HG03280 (cell line): Measurements from ENCODE around the gene SLC9A7.

ENCODE experiments used
- ATAC-seq: cut with Tn5 transposase; IDR thresholded peaks from one replicate; pipeline ENCODE4 v1.9.1; 2021; ENCODE audit warnings: mild to moderate bottlenecking, moderate library complexity; ENCODE audit not compliant: unreplicated experiment

SLC9A7 gene

DNA sequence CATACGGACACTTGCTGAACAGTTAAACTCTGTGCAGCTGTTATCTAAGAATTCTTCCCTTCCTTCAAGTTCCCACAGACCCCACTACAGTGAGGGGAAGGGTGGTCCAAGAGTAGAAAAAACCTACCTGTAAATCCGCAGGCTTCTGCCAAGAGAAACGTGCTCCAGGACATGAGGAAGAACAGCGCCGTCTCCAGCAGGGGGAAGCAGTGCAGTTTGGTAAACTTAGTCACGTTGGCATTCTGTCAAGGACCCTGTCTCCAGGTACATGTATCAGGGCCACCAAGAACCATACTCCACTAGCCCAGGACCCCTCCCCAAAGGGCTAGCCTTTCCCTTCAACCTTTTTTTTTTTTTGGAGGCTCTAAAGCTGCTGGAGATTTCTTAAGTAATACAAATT, 105.4 kb downstream of the SLC9A7 start:
- ATAC-seq: no peak

DNA sequence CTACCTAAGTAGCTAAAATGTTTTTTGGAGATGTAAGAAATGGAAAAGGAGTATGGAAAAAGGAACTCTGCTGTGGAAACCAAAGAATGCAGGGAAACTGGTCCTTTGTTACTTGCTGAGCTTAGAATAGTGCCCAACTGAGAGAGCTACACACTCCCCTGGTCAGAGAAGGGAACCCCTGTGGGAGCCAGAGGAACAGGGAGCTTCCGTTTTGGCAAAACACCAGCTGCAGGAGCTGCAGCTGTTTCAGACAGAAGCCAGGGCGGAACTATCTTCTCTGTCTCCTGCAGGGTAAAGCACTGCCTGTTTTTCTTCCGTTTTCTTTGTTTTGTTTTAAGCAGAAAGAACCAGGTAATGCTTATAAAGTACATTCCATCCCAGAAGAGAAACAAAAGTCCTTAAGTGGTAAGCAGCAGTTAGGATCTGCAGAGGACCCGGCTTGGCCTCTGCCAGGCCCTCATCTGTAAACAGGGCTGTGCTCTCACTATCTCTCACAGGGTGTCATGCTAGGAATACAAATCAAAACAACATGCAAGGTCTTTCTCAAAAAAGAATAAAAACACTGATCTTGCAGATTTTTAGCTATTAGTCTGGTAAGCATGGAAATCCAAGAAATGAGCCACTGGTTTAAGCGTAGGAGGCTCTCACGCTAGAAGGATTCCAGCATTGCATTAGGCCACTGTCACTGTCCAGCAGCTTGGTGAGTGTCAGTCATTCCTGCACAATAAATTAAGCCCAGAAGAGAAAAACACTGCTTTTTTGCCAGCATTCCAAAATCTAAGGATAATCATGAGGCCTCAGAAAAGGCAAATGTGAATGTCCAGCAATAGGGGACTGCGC, 109.3 kb downstream of the SLC9A7 start:
- ATAC-seq: no peak

DNA sequence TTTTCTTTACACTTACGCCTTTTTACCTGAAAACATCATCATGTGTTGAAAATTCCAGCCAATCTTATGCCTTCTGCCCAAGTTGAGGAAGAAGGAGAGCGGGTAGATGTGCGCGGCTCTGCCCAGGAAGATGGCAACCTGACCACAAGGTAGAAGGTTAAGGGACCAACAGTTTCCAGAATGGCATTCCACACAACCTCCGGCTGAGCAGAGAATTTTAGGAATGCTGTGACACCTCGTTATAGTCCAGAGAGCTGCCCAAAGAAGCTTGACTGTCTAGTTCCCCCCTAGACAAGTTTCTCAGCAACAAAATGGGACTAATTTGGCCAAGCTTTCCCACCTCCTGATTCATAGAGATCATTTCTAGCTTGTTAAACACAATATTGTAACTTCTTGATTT, 110.3 kb downstream of the SLC9A7 start:
- no peak for ATAC-seq

DNA sequence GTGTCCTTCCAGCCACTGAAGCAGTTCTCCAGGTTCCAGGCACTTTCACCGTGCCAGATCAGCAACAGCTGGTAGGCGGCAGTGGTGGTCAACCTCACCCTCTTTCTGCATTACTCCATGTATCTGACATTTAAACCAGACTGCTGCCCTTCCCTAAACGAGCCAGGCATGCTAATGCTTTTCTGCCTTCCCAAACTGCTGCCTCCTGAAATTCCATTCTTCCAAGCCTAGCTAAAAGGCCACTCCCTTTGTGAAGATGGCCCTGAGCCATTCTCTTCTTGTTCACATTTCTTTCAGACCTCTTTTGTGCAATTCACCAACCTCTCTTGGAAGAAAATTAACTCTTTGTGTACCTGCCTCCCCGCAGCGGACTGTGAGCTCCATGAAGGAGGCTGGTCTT, 111.7 kb downstream of the SLC9A7 start:
- no peak for ATAC-seq

DNA sequence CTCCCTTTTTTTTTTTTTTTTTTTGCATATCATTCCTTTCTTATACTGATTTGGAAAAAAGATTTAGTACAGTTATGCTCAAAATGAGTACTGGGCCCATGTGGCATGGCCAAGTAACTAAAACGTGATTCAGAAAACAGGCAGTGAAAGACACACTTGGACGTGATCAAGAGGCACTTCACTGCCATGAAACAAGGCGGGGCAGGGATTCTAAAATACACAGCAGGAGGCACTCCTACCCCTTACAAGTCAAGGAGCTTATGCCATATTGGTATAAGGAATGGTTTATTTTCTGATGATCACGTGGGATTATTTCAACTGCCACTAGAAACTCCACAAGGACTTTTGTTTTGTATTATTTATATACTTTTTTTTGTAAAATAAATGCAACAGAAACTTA, 113.3 kb downstream of the SLC9A7 start:
- no peak for ATAC-seq

DNA sequence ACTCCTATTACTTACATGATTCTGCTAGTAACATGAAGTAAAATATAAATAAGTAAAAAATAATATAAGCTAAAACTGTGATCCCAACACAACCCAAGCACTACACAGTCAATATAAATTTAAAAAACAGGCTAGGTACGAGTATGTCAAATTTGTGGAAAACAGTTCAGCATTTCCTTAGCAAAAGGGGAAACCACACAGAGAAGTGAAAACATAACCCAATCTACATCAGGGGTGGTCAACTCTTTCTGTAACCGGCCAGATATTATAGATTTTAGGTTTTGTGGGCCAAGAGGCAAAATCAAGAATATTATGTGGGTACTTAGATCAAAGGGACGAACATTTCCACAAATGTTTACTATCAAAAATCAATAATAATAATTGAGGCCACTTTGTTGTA, 115.3 kb downstream of the SLC9A7 start:
- ATAC-seq: no peak

DNA sequence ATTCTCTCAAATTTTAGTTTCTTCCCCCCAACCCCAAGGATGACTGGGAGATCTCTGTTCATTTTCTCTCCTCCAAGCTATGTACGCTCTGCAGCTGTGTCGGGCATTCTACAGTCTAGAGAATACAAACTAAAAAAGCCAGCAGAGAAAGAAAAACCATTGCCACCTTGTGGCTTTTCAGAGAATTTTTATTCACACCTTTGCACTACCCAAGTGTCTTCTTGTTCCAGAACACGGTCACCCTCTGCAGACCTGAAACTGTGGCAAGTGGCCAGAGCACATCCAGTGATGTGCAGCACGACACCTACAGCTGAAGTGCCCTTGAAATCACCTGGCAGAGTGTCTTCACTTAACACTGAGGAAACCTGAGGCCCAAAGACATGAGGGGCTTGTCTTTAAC, 116.8 kb downstream of the SLC9A7 start:
- no peak for ATAC-seq

DNA sequence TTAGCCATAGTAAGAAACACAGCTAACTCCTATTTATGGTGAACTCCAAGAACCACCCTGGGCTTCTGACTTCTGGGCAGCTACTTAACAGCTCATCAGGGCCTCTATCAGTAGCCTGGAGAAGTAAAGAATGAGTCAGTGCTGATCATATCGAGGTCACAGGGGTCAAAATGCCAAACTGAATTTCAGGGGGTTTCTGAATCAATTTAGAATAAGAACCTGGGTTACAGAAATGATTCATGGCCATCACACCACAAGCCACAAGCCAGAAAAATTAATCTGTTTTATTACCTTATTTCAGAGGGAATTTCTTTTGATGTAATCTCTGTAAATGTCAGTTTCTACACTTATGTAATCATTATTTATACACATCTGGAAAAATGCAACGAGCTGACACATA, 121.0 kb downstream of the SLC9A7 start:
- ATAC-seq: peak; percentile 55

DNA sequence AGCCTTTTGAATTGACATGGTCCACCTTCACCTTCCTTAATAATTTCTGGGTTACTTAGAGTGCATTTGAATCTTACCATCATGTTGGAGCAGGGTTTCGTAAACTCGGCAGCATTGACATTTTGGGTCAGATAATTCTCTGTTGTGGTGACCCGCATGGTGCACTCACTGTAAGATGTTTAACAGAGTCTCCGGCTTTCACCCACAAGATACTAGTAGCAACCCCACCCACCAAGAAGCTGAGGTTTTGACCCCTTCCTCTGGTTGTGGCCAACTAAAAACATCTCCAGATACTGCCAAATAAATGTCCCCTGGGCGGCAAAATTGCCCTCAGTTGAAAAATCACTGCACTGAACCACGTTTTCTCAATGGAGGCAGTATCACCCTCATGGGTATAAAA, 122.7 kb downstream of the SLC9A7 start:
- ATAC-seq: no peak

DNA sequence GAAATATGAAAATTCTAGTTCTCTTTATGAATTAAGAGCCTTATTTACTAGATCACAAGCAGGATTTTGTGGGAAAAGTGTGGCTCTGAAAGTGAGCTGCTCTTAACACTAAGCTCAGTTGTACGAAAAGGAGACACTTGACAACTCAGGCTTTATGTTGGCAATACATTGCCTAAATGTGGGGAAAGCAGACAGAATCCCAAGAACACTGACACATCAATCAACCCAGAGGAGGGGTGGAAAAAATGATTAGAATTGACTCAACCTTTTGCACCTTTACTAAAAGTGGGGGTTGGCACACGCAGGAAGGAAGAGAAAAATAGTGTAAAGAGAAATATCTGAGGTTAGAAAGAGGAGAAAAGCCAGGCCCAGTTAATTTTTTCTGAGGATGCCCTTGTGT, 123.7 kb downstream of the SLC9A7 start:
- no peak for ATAC-seq

DNA sequence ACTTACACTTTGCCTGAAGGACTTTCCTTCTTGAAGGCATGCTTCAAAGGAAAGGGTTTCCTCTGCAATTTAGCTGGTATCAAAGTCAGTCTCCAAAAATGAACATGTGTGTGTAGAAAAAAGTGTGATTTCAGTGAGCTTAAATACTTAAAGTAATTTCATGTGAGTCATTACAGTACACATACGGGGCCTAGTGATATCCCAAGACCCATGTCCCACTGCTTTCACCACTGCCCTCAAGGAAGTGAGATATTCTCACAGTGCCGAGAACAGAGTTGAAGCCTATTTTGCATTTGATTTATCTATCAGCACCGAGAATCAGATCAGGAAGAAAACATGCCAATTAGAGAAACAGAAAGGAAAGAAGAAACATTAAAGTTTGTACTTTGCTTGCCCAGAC, 124.3 kb downstream of the SLC9A7 start:
- peak; percentile 57 for ATAC-seq

DNA sequence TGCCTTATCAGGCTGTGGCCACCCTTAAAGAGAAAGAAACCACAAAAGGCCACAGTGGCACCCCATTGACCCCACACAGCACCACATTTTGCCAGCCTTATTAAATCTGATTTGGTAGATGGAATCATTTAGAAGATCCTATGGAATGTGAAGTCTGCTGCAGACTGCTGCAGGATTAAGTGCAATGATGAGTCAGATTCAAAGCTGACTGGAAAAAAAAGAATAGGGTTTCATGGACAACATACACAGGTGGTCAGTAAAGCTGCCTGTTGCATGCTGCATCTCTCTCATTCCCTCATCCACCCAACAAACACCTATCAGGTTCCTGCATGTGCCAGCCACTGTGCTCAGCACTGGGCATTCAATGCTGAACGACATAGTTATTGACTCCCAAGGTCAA, 128.8 kb downstream of the SLC9A7 start:
- ATAC-seq: no peak

DNA sequence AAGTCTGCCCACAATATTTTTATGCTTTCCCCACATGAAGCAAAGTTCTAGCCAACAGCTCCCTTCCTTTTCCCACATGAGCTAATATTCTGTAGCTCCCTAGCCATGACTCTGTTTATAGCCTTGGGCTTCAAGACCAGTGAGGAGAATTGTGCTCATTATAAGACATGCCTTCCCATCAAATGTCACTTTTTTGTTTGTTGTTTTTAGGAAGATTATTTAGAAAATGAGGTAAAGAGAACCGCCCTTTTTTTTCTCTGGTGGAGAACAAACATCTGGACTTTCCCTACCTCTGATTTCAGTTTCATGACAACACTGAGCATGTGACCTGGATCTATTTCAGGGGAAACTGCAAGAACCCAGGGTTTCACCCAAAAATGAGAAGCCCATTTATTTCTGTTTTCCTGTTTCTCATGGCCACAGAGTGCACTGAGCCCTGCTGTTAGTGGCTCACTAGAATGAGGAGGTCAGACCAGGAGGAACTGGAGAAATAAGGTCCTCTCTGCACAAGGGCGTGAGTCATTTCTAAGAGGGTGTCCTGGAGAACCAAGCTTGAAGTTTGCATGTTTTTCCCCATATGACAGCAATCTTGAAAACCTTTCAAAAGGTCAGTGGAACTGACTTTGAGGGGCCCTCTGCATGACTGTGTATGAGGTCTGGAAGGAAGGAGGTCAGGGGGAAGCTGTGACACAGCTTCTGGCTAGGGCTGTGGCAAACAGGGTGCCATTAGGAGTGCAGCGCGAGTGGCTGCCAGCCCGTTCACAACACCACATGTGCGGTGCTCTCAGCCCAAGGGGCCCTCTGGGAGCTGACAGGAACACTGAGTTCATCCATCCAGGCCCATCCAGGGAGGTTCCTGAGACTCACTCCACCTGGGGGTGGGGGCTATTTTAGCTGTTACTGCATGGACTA, 130.2 kb downstream of the SLC9A7 start:
- ATAC-seq: peak; percentile 82

DNA sequence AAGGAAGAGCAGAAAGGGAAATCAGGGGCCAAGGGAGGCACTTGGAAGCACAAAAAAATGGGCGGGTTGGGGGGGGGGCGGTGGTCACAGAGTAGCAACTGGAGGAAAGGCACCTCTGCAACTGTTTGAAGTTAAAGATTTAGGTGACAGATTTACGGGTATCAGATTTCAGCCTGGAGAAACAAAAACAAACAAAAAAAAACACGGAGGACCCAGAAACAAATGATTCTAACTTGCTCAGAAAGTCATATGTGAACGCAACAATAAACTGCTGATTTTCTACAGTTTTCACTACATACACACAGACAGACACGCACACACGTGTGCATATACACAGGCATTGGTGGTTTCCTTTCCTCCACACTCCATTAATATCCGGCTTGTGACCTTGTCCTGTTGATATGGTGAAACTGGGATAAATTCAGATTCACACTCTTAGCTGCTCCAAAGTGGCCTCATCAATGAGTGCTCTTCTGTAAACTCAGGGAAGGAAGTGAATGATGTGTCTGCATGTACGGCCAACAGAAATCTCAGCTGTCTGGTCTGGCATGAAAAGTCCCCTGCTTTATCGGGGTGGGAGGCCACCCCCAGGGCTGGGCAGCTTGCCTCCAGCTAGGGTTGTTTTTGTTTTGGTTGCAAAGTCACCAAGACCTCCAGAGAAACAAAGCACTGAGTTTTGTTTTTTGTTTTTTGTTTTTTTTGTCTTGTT, 131.1 kb downstream of the SLC9A7 start:
- peak; percentile 36 for ATAC-seq

DNA sequence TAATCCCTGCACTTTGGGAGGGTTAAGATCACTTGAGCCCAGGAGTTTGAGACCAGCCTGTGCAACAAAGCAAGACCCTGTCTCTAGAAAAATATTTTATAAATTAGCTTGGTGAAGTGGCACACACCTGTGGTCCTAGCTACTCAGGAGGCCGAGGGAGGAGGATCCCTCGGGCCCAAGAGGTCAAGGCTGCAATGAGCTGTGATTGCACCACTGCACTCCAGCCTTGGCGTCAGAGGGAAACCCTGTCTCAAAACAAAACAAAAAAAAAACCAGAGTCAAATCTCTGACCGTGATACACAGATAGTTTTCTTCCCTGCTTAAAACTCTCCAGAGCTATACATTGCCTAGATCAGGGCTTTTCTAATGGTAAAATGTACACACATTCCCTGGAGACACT, 131.9 kb downstream of the SLC9A7 start:
- ATAC-seq: no peak

DNA sequence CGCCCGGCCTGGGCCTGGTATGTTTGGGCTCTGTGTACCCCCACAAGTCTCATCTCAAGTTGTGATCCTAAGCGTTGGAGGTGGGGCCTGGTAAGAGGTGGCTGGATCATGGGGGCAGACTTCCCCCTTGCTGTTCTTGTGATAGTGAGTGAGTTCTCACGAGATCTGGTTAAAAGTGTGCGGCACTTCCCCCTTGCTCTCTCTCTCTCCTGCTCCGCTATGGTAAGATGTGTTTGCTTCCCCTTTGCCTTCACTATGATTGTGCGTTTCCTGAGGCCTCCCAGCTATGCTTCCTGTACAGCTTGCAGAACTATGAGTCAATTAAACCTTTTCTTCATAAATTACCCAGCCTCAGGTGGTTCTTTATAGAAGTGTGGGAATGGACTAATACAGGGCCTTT, 132.4 kb downstream of the SLC9A7 start:
- no peak for ATAC-seq

DNA sequence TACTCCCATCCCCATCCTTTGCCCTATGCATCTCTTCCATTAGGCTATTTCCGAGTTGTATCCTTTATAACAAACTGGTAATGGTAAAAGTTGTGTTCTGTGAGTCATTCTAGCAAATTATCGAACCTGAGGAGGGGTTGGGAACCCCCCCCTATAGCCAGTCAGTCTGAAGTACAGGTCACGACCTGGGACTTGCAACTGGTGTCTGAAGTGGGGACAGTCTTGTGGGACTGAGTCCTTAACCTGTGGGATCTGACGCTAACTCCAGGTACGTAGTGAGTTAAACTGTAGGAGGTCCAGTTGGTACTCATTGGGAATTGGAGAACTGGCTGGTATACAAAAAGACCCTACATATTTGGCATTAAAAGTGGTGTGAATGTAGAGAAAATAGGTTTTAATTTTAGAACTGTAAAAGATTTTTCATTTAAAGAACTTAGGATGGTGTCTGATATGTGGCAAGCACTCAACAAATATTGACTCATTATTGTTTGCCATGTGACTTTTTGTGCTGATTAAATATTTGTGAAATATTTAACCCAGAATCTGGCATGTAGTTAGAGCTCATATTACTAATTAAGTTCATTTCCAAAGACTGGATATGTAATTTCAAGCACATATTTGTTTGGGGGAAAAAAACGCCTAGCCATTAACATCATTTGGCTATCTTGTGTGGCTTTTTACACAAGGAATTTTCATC, 134.7 kb downstream of the SLC9A7 start:
- no peak for ATAC-seq

DNA sequence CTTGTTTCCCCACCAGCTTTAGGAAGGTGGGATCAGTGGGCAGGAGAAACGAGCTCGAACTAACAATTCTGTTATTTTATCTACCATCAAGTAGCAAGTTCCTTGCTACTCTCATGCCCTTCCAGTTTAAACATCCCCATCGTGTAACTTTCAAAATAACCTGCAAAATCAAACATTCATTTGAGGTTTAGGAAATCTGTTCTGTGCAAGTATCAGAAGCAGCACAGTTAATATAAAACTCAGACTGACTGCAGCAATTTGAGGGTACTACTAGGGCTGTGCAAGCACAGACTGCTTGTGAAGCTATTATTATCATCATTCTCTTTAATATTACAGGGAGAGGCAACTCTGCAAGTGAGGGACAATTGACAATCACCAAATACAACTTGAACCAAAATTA, 137.3 kb downstream of the SLC9A7 start:
- ATAC-seq: no peak

DNA sequence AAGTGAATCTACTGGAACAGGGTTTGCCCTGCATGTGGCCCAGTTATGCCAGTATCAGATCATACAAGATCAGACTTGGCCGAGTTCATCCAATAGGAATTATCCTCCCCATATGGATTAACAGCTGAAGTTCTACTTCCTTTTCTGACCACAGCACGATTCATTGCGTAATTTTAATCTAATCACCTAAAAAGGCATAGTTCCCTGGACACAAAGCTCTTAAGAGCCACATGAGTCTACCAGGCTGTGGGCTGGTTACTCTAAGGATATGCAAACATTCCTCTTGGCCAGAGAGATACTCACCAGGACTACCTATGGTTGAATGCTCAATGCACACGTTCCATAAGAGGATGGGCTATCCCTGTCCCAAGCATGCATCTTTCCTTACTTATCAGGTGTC, 138.4 kb downstream of the SLC9A7 start:
- no peak for ATAC-seq

DNA sequence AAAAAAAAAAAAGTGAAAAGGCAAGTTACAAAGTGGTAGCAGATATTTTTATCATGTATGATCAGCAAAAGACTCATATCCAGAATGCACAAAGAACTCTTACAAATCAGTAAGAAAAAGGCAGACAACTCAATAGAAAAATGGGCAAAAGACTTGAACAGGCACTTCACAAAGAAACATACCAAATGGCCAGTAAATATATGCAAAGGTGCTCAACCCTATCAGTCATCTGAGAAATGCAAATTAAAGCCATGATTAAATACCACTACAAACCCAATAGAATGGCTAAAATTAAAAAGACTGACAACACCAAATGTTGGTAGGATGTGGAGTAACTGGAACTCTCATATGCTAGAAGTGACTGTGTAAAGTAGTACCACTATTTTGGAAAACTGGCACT, 140.0 kb downstream of the SLC9A7 start:
- ATAC-seq: no peak

DNA sequence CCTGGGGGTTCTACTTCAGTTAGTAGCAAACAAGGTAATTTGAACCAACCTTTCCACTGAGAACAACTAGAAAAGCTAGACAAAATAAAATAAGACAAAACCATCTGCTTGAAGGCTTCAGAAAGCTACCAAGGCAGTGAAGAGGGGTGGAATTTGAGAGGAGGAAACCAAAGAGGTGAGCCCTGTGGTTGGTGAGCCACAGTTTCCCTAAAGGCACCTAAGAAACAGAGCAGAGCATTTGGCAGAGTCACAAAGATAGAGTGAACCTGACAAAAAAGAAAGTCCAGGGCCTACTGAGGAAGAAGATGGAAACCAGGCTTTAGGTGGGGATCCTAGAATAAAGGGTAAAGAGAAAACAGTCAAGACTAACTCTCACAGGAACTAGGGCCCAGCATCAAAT, 141.0 kb downstream of the SLC9A7 start:
- no peak for ATAC-seq
